A549 (cell line): ENCODE results near the gene SLC25A5.

Experiments
- BHLHE40 ChIP-seq: IDR thresholded peaks from 2 replicates; pipeline ENCODE4 v1.6.1; 2012; ENCODE audit warnings: low read depth, low read length, inconsistent platforms
- CEBPB ChIP-seq, 2 experiments: fragments of >200 bp in 1 of 2; sonication (Bioruptor Twin) in 1 of 2; formaldehyde crosslinking in 1 of 2; IDR thresholded peaks; 2 replicates each; pipeline ENCODE4 v1.6.1; 2012 to 2016
- CHD2 ChIP-seq: fragments of 150-350 bp; IDR thresholded peaks from 2 replicates; pipeline ENCODE4 v1.6.1; 2014; ENCODE audit warnings: low read length; ENCODE audit not compliant: partially characterized antibody
- CTCF ChIP-seq: fragments of >200 bp; sonication (Bioruptor Twin); formaldehyde crosslinking; IDR thresholded peaks from 3 replicates; pipeline ENCODE4 v1.5.1; 2016
- ELK1 ChIP-seq: fragments of 150-350 bp; IDR thresholded peaks from 2 replicates; pipeline ENCODE4 v1.6.1; 2014; ENCODE audit warnings: low read depth, mild to moderate bottlenecking, low read length
- FOXS1 ChIP-seq: fragments of 250-450 bp; sonication (Bioruptor Pico); IDR thresholded peaks from 2 replicates; pipeline ENCODE4 v1.5.0; 2020; ENCODE audit warnings: mild to moderate bottlenecking, moderate library complexity
- JUN ChIP-seq, 2 experiments: fragments of >200 bp; sonication (Bioruptor Twin); formaldehyde crosslinking; IDR thresholded peaks; 2 replicates in 1 of 2; 3 replicates in 1 of 2; pipeline ENCODE4 v1.6.1; 2016 to 2017
- MAX ChIP-seq: IDR thresholded peaks from 2 replicates; pipeline ENCODE4 v1.6.1; 2012
- POLR2A ChIP-seq: IDR thresholded peaks from 2 replicates; pipeline ENCODE4 v1.6.1; 2012; ENCODE audit warnings: mild to moderate bottlenecking, low read length
- RAD21 ChIP-seq, 2 experiments: fragments of >200 bp in 1 of 2; sonication (Bioruptor Twin) in 1 of 2; formaldehyde crosslinking in 1 of 2; IDR thresholded peaks in 1 of 2; conservative IDR thresholded peaks in 1 of 2; 2 replicates in 1 of 2; 3 replicates in 1 of 2; pipeline ENCODE4 v1.6.1; 2012 to 2018; ENCODE audit warnings: inconsistent platforms in 1 of 2
- RFX5 ChIP-seq: fragments of 450-650 bp; IDR thresholded peaks from 2 replicates; pipeline ENCODE4 v1.7.1; 2014; ENCODE audit warnings: antibody characterized with exemption, mild to moderate bottlenecking, moderate library complexity
- SMC3 ChIP-seq: fragments of >200 bp; sonication (Bioruptor Twin); formaldehyde crosslinking; IDR thresholded peaks from 3 replicates; pipeline ENCODE4 v1.6.1; 2018; ENCODE audit warnings: inconsistent platforms
- USF2 ChIP-seq: fragments of 450-650 bp; IDR thresholded peaks from 2 replicates; pipeline ENCODE4 v1.6.1; 2014; ENCODE audit warnings: antibody characterized with exemption

- TF ChIP-seq CTCF (no peak), MAX (no peak), RFX5 (no peak), JUN (IDR thresholded peaks at IDR 0.05) (no peak), POLR2A (no peak), CHD2 (no peak), ELK1 (no peak), SMC3 (no peak), RAD21 (conservative IDR thresholded peaks at IDR 0.05 in 1 of 2, IDR thresholded peaks at IDR 0.05 in 1 of 2) (no peak), FOXS1 (CRISPR knock-in tag) (no peak), BHLHE40 (no peak), USF2 (no peak), CEBPB (IDR thresholded peaks at IDR 0.05) (no peak)
These were observed 47.1 kb upstream of the SLC25A5 start for GRCh38 chrX:119421016-119421705.
